Activated CD4-positive, alpha-beta T cell treated with anti-CD3 and anti-CD28 coated beads for 4 hours (primary cell): Measurements from ENCODE around the gene DNAJB8.
A peak's percentile ranks its signal among the peaks of the same experiment; 100 is the strongest.

ENCODE experiments used
- DNase-seq, 2 donors: peaks; one replicate each; pipeline ENCODE4 v3.0.0-alpha.2; 2020

The DNAJB8 gene

GRCh38 chr3:128493570-128494366, 27.1 kb upstream of the DNAJB8 start:
- no peak for DNase-seq

GRCh38 chr3:128492671-128493569, 26.2 kb upstream of the DNAJB8 start, which contains the start of gene GATA2:
GATA2 (minus strand) TSS chr3:128493201; CDS start chr3:128487031, 6,170 bp downstream.
- no peak for DNase-seq

- DNase-seq = no peak
Measured at GRCh38 chr3:128491941-128492670, 25.4 kb upstream of the DNAJB8 start.

GRCh38 chr3:128491691-128491940, 24.9 kb upstream of the DNAJB8 start:
- no peak for DNase-seq

GRCh38 chr3:128490915-128491690, 24.4 kb upstream of the DNAJB8 start:
- DNase-seq = no peak

- DNase-seq = no peak
Measured at GRCh38 chr3:128490650-128490914, 23.9 kb upstream of the DNAJB8 start.

- no peak for DNase-seq
Measured at GRCh38 chr3:128489927-128490649, 23.4 kb upstream of the DNAJB8 start.

GRCh38 chr3:128489674-128489926, 22.9 kb upstream of the DNAJB8 start:
- no peak for DNase-seq

- DNase-seq = peak in 1 of 2 donors; percentile 26
Measured at GRCh38 chr3:128488991-128489673, 22.4 kb upstream of the DNAJB8 start.

- no peak for DNase-seq
Measured at GRCh38 chr3:128488636-128488990, 21.9 kb upstream of the DNAJB8 start.

- peak in 1 of 2 donors; percentile 22 for DNase-seq
Measured at GRCh38 chr3:128487813-128488635, 21.3 kb upstream of the DNAJB8 start.

- DNase-seq = no peak
Measured at GRCh38 chr3:128487538-128487812, 20.8 kb upstream of the DNAJB8 start.

GRCh38 chr3:128486681-128487537, 20.2 kb upstream of the DNAJB8 start:
- DNase-seq = no peak

- no peak for DNase-seq
Measured at GRCh38 chr3:128486205-128486628, 19.5 kb upstream of the DNAJB8 start.

- DNase-seq = no peak
Measured at GRCh38 chr3:128485282-128486204, 18.9 kb upstream of the DNAJB8 start.

- DNase-seq = no peak
Measured at GRCh38 chr3:128484404-128485281, 18.0 kb upstream of the DNAJB8 start.

GRCh38 chr3:128483657-128484403, 17.1 kb upstream of the DNAJB8 start:
- no peak for DNase-seq
